PC-3 (cell line): ENCODE data around the gene ALG12.

Source experiments
- CTCF ChIP-seq: fragments of 300-600 bp; sonication (generic); conservative IDR thresholded peaks from 2 replicates; pipeline ENCODE4 v1.5.1; 2017; ENCODE audit warnings: antibody characterized with exemption, low read depth, mild to moderate bottlenecking, low read length
- EZH2 ChIP-seq: fragments of 300-600 bp; sonication (generic); IDR thresholded peaks from one replicate; pipeline ENCODE4 v1.6.1; 2017; ENCODE audit warnings: antibody characterized with exemption, mild to moderate bottlenecking, low read length; ENCODE audit not compliant: unreplicated experiment
- EZH2phosphoT487 ChIP-seq: fragments of 300-600 bp; sonication (generic); IDR thresholded peaks from 2 replicates; pipeline ENCODE4 v1.6.1; 2018; ENCODE audit warnings: mild to moderate bottlenecking, antibody characterized with exemption, low read length, borderline replicate concordance

DNA sequence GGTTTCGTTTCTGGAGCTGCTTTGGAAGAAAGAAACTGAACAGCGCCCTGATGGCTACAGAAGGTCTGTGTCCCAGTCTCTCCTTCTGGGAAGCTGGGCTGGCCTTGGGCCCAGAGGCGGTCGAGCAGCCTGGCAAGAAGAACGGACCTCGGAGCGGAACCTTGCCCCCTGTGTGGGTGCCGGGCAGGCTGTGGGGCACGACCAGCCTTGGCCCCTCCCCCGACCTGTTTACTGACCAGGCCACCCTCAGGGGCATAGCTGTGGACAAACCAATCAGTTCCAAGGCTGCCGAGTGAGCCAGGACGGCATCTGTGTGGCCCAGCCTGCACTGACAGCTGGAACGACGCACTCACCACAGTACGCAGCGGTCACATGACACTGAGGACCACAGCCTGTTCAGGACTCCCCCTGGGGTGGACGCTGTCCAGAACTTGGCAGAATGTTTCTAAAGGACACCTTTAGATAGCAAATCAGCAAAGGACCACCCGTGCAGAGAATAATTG lies 49.5 kb upstream of the ALG12 start:
- TF ChIP-seq CTCF (no peak), EZH2 (no peak), EZH2phosphoT487 (no peak)
